Posterior vena cava (tissue), 2 donors: ENCODE data around the gene SPSB1. TPM values are rescaled to one million over a fixed set of nuclear protein-coding genes. Genes with fewer than 3 reads are reported as not detected.

Experiments used
- DNase-seq: peaks from one replicate; pipeline ENCODE4 v3.0.0-alpha.2; 2020; ENCODE audit warnings: low spot score
- intact Hi-C, 2 donors: fragments of 100-400 bp; cut with DNase I; formaldehyde crosslinking; loops; one replicate each; pipeline versions ENCODE4 v1.14.1 to v1.14.2; 2022 to 2023
- total RNA-seq, 2 donors: library from RNA; stranded (reverse); fragmentation: NEBNext Ultra II Directional; extraction: Animal tissue kit (Norgen Biotek cat#: 25700); gene quantifications; one replicate each; pipeline ENCODE4 v1.2.1, GENCODE V29; 2021
- donor health status: DM: yes; HTN: yes; CAD: no.
- donor health status: DM: yes; HTN: yes; CAD: no.

The SPSB1 gene
- total RNA-seq, 2 donors from 2014 or later = 30.9 to 48.0 TPM

DNA sequence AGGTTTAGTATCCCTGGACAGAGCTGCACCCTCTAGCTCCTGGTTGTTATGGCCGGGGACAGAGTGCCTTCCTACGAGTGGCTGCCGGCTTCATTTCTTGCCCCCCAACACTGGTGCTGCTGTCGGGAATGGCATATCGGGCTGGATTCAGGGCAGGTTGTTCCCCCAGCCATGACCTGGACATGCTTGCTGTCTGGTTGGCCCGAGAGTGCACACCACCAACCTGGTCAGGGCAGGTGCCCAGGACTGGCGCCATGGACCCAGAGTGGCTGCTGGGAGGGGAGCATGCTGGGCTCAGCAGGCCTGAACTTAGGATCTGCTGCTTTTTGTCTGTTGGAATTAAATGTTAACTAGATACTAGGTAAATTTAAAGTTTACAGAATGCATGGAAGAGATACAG lies 36.4 kb upstream of the SPSB1 start:
- DNase-seq = no peak
- intact Hi-C loops = no loop called here

DNA sequence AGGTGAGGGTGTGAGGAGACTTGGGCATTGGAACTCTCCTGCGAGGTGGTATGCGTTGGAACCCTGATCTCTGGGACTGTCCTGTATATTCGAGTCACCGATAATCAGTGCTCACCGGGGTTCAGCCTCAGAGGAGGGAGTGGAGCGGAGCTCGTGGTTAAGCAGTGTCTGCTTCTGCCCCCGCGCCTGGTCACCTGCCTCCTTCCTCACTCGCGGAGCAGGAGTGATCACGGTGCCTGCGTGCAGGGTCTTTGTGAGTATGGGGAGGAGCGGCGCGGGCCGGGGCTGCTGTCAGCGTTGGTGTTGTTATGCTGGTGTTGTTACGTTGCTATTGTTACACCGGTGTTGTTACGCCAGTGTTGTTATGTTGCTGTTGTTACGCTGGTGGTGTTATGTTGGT lies 34.8 kb upstream of the SPSB1 start:
- intact Hi-C loops = no loop called here
- no peak for DNase-seq

DNA sequence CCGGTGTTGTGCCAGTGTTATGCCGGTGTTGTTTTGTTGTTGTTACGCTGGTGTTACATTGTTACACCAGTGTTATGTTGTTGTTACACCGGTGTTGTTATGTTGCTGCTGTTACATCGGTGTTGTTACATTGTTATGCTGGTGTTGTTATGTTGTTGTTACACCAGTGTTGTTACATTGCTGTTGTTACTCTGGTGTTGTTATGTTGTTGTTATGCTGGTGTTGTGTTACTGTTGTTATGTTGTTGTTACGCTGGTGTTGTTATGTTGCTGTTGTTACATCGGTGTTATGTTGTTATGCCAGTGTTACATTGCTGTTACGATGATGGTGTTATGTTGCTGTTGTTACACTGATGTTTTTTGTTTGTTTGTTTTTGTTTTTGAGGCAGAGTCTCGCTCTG lies 34.1 kb upstream of the SPSB1 start:
- intact Hi-C loops = no loop called here
- no peak for DNase-seq

DNA sequence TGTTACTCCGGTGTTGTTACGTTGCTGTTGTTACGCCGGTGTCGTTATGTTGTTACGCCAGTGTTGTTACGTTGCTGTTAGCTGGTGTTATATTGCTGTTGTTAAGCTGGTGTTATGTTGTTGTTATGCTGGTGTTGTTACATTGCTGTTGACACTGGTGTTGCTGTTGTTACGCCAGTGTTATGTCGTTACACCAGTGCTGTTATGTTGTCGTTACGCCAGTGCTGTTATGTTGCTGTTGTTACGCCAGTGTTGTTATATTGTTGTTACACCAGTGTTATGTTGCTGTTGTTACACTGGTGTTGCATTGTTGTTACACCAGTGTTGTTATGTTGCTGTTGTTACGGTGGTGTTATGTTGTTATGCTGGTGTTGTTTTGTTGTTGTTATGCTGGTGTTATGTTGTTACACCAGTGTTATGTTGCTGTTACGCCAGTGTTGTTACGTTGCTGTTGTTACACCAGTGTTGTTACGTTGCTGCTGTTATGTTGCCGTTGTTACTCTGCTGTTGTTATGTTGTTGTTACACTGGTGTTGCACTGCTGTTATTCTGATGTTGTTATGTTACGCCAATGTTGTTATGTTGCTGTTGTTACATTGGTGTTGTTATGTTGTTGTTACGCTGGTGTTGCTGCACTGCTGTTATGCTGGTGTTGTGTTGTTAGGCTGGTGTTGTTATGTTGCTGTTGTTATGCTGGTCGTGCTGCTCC lies 32.5 kb upstream of the SPSB1 start:
- DNase-seq = no peak
- intact Hi-C loops = loop anchor here (10.0 kb wide), 3 partner anchors 235 to 1945 kb away; no protein-coding TSS in a partner anchor

DNA sequence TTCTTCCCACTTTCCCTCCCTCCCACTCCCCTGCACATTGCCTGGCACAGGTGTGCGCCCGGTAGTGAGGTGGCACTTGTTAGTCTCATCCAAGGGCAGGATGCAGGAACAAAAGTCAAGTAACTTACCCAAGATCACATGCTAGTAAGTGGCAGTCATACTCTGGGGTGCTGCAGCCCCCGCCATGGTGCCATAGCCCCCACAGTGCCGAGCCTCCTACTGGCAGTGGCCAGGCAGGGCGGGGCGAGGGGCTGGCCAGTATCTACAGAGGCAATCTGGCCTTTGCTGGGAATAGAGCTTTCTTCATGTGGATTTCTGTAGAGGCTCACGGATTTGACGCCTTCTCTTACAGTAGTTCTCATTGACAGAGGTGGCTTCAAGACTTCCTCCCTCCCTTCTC lies 31.2 kb upstream of the SPSB1 start:
- DNase-seq = no peak
- intact Hi-C loops = loop anchor here (10.0 kb wide), 3 partner anchors 233 to 1947 kb away; no protein-coding TSS in a partner anchor

DNA sequence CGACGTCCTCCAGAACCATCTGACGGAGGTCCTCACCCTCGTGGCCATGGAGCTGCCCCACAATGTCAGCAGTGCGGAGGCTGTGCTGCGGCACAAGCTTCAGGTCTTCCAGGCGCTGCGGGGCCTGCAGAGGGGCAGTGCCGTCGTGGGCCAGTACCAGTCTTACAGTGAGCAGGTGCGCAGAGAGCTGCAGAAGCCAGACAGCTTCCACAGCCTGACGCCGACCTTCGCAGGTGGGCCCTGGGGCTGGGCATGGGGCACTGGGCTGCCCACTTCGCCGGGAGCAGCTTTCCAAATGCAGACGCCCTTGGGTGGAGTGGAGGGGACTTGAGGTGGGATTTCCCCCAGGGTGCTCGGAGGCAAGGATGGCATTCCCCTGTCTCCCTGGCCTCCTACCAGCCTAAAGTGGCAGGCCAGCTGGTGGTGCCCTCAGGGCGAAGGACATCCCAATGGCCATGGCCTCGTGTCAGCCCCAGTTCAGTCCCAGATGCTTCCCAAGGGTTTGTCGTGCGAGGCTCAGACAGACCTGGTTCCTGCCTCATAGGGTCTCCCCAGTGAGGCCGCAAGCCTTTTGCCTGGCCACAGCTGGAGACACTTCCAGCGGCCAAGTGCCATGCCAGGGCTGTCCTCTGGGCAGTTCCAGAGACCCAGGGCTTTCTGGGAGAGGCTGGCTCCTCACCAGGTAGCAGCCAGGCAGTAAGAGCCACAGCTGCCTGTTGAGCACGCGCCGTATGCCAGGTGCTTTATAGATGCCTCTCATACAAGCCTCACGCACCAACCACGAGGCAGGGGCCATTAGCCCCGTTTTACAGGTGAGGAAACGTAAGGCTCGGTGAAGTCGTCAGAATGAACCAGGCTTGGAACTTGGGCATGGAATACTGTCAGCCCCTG lies 30.4 kb upstream of the SPSB1 start:
- intact Hi-C loops = loop anchor here (10.0 kb wide), 3 partner anchors 232 to 1948 kb away; no protein-coding TSS in a partner anchor
- no peak for DNase-seq

DNA sequence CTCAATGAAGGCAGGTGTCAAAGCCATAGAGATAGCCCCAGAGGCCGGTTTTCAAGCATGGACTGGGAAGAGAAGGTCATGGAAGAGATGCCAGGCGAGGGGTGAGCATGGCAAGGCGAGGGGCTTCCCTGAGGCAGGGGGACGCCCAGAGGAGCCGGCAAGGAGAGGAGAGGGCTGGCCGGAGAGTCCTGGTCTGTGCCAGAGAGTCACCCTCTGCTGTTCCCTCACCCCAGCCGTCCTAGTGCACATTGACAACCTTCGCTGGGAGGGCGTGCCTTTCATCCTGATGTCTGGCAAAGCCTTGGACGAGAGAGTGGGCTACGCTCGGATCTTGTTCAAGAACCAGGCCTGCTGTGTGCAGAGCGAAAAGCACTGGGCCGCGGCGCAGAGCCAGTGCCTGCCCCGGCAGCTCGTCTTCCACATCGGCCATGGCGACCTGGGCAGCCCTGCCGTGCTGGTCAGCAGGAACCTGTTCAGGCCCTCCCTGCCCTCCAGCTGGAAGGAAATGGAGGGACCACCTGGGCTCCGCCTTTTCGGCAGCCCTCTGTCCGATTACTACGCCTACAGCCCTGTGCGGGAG lies 29.3 kb upstream of the SPSB1 start:
- DNase-seq = no peak
- intact Hi-C loops = loop anchor here (10.0 kb wide), 3 partner anchors 231 to 1949 kb away; no protein-coding TSS in a partner anchor

DNA sequence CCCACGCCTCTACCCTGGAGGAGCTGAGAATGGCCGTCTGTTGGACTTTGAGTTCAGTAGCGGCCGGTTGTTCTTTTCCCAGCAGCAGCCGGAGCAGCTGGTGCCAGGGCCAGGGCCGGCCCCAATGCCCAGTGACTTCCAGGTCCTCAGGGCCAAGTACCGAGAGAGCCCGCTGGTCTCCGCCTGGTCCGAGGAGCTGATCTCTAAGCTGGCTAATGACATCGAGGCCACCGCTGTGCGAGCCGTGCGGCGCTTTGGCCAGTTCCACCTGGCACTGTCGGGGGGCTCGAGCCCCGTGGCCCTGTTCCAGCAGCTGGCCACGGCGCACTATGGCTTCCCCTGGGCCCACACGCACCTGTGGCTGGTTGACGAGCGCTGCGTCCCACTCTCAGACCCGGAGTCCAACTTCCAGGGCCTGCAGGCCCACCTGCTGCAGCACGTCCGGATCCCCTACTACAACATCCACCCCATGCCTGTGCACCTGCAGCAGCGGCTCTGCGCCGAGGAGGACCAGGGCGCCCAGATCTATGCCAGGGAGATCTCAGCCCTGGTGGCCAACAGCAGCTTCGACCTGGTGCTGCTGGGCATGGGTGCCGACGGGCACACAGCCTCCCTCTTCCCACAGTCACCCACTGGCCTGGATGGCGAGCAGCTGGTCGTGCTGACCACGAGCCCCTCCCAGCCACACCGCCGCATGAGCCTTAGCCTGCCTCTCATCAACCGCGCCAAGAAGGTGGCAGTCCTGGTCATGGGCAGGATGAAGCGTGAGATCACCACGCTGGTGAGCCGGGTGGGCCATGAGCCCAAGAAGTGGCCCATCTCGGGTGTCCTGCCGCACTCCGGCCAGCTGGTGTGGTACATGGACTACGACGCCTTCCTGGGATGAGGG lies 28.5 kb upstream of the SPSB1 start:
- intact Hi-C loops = loop anchor here (10.0 kb wide), 3 partner anchors 231 to 1949 kb away; no protein-coding TSS in a partner anchor

DNA sequence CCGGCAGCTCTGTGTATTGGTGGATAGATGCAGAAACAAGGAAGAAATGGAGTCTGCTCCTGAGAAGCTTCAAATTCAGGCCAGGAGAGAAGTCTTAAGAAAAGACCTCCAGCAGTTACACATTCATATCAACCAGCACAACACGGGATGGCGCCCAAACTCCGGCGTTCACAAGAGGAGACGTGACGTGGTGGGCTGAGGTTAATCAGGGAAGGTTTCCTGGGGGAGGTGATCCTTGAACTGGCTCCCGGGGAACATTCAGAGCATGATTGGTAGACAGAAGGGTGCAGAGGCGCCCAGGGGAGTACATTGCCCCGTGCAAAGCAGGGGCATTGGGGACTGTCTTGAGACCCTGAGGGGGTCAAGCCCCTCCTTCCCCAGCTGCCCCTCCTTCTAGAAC lies 27.7 kb upstream of the SPSB1 start:
- intact Hi-C loops = loop anchor here (5.0 to 10.0 kb wide), 4 partner anchors 192 to 1950 kb away; no protein-coding TSS in a partner anchor
- DNase-seq = no peak

More for the DNA sequence above, 28.5 kb upstream of the SPSB1 start:
- no peak for DNase-seq

DNA sequence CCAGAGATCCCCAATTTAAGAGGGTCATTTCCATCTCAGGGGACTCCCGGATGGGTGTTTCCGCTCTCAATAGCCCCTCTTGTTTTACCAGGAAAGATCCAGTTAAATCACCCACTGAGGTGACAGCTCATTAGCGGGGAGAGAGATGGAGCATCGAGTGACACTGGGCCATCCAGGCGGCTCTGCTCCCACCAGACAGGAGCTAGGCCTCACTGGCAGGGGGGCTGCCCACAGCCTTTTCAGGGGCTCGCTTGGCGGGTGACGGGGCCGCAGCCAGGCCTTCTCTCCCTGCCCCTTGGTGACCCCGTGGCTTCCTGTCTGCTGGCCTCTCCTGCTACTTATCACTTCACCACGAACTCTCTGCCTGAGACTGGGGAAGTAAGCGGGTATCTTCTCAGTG lies 26.7 kb upstream of the SPSB1 start:
- DNase-seq = no peak
- intact Hi-C loops = loop anchor here (5.0 to 10.0 kb wide), 4 partner anchors 191 to 1951 kb away; no protein-coding TSS in a partner anchor

DNA sequence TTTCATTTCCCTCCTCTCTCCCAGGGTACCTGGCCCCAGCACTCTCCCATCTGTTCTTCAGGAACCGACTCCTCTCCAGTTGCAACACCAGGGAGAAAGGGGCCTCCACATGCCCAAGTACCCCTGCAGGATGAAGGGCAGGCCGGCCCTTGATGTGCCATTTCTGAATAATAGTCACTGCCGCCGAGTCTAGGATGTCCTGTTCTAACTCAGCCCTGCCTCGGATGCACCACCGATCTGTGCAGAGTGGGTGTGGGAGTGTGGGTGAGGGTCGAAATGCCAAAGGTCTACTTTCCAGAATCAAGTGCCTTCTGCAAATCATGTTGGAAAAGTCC lies 25.4 kb upstream of the SPSB1 start:
- DNase-seq = no peak

DNA sequence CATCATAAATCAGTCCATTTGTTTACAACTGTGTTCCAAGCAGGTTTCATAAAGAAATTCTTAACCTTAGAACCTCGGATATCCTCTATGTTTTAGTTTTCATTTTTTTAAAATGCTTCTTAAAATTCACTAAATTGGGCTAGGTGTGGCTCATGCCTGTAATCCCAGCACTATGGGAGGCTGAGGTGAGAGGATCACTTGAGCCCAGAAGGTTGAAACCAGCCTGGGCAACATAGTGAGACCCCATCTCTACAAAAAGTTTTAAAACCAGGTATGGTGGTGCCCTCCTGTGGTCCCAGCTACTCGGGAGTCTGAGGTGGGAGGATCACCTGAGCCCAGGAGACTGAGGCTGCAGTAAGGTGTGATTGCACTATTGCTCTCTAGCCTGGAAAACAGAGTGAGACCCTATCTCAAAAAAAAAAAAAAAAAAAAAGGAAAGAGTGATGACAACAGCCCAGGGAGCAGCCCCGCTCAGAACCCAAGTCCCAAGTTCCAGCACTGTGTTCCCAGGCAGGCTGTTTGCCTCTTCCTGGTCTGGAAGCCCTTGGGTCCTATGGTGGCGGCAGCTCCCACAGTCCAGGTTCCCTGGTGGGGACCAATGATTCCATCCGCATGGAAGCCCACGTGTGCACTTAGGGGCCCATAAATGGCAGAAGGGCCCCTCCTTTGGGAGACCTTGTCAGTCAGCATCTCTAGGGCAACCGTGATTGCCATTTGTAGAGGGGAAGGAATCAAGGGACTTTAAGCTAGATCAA lies 24.7 kb upstream of the SPSB1 start:
- intact Hi-C loops = loop anchor here (5.0 to 10.0 kb wide), 4 partner anchors 189 to 1953 kb away; no protein-coding TSS in a partner anchor
- DNase-seq = no peak

More for the DNA sequence above, 25.4 kb upstream of the SPSB1 start:
- intact Hi-C loops = loop anchor here (5.0 to 10.0 kb wide), 4 partner anchors 190 to 1953 kb away; no protein-coding TSS in a partner anchor

DNA sequence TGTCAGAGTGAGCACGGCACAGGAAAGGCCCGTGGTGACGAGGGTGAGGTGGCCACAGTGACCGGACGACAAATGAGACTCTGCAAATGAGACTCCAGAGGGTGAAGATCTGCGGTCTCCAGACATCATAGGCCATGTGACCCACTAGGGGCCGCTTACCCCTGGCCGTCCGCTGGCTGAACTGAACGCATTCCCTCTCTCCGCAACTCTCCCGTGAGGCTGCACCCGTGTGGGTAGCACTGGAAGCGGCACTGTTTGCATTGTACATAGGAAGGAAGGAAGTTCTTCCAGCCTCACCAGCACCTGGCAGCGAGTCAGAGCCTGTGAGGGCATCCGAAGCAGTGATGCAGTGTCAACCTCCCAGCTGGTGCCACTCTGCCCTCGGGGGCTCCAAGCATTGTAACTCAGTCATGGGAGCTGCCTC lies 23.6 kb upstream of the SPSB1 start:
- DNase-seq = no peak
- intact Hi-C loops = loop anchor here (5.0 to 10.0 kb wide), 4 partner anchors 188 to 1954 kb away; no protein-coding TSS in a partner anchor

DNA sequence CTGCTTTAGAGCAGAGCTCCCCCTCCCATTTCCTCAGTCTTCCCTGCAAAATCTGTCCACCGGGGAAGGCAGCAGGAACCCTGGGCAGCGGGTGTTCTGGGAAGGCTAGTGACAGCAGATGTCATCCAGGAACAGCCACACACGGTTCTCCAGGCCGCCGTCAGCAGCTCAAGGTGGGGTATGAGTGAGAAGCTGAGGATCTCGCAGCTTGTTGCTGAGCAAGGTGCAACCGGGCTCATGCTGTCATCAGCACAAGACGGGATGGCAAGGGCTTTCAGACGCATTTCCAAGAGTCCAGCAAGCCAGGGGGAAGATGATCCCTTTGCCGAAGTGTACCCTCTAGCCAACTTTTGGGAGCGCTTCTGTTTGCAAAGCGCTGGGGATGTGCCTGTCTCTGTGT lies 23.0 kb upstream of the SPSB1 start:
- intact Hi-C loops = loop anchor here (5.0 to 10.0 kb wide), 5 partner anchors 188 to 1955 kb away; no protein-coding TSS in a partner anchor
- DNase-seq = no peak

DNA sequence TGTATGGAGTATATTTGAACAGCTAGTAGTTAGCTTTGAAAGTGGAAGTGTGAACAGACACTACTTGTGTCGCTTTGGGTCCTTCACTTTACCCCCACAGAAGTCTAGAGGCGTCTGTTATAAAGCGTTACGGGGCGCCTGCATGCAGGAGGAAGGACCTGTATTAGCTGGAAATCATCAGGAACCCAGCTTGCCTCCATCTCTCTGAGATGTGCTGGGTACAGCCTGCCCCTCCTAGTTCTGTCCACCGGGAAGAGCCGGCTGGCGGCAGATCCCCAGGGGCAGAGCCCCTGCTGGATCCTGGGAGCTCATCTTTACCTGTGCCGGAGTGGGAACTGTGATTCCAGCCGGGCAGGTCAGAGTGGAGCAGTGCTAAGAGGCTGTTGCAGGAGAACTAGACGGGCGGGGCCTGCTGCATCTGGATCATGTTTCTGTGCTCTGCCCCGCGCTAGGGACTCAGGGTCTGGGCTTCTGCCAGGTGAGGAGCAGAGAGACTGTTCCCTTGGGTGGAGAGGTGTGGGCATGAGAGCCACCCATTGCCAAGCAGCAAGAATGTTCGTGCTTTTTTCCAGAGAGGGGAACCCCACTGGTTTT lies 22.3 kb upstream of the SPSB1 start:
- DNase-seq = no peak
- intact Hi-C loops = loop anchor here in 1 of 2 donors (5.0 kb wide), 1 partner anchor 217 kb away; no protein-coding TSS in a partner anchor

DNA sequence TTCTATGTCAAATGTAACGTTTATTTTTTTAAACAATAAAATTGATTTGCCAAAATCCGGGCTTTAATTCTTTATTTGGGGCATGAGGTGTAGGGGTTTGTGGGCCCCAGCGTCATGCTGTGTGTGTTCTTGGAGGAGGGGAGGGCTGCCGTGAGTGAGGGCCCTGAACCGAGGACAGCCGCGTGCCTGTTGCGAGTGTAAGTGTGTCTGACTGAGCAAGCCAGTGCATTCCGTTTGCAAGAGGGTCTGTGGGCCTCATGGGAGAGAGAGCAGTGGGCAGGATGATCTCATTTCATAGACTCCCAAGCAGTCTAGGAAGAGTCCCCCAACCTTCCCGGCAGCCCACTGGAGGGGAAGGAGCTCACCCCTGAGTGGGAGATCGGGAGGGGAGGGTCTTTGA lies 21.4 kb upstream of the SPSB1 start:
- intact Hi-C loops = loop anchor here in 1 of 2 donors (5.0 kb wide), 1 partner anchor 216 kb away; no protein-coding TSS in a partner anchor
- DNase-seq = no peak
